Chondrocyte (in vitro differentiated cells): Measurements from ENCODE around the gene ZNG1C. TPM values are rescaled to one million over a fixed set of nuclear protein-coding genes. Genes with fewer than 3 reads are reported as not detected.

Experiments
- total RNA-seq: library from RNA; stranded (reverse); gene quantifications from 3 replicates; pipeline ENCODE4 v1.2.1, GENCODE V29; 2021

The ZNG1C gene
- total RNA-seq, 1 donor from 2014 or later = 23.9 TPM

Other genes starting within 250 kb of the ZNG1C start
- gene FOXD4L3, start 60.9 kb downstream of the ZNG1C start, total RNA-seq = 0.41 TPM in 1 of 3 replicates, not detected in the others
- not detected in 3 replicates for gene PGM5, start 114.6 kb downstream of the ZNG1C start, total RNA-seq